DLD1 (cell line): ENCODE data around the gene GCGR.

Source experiments
- in situ Hi-C: cut with HindIII; loops from 2 replicates; pipeline ENCODE4 v1.10.0; 2017; ENCODE audit warnings: low sequenced_read_pairs

GCGR gene

DNA sequence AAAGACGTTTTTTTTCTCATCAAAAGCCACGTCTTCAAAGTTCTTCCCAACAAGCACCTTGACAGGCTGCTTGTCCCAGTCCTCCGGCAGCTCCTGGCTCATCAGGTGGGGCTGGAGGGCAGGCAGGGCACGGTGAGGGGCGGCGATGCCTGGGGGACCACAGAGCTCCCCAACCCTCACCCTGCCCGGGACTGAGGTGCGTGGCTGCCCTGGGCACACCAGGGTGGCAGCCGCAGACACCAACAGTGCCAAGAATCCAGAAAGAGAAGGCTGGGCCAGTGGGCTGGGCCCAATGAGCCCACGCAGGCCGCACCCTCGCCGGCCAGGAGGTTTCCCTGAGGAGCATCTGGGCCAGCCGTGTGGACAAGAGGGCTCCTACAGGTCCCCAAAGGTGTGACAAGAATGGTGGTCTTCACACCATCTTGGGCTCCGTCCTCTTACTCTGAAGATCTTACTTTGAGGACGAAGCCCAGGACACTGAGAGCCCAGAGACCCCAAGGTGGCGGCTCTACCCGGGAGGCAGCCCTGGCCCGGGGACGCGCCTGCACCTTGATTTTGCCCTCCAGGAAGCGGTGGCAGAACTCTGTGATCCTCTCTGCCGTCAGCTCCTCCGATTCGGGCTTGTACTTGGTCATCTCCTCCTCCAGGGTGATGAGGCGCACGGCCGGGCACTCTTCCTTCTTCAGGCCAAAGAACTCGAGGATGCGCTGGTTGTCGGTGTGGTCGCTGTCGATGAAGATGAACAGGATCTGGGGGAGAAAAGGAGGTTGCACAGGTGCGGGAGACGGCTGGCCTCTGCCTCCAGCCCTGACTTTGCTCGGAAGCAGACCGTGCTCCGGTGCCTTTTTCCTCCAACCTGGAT lies 42.2 kb downstream of the GCGR start:
- in situ Hi-C loops = no loop called here

DNA sequence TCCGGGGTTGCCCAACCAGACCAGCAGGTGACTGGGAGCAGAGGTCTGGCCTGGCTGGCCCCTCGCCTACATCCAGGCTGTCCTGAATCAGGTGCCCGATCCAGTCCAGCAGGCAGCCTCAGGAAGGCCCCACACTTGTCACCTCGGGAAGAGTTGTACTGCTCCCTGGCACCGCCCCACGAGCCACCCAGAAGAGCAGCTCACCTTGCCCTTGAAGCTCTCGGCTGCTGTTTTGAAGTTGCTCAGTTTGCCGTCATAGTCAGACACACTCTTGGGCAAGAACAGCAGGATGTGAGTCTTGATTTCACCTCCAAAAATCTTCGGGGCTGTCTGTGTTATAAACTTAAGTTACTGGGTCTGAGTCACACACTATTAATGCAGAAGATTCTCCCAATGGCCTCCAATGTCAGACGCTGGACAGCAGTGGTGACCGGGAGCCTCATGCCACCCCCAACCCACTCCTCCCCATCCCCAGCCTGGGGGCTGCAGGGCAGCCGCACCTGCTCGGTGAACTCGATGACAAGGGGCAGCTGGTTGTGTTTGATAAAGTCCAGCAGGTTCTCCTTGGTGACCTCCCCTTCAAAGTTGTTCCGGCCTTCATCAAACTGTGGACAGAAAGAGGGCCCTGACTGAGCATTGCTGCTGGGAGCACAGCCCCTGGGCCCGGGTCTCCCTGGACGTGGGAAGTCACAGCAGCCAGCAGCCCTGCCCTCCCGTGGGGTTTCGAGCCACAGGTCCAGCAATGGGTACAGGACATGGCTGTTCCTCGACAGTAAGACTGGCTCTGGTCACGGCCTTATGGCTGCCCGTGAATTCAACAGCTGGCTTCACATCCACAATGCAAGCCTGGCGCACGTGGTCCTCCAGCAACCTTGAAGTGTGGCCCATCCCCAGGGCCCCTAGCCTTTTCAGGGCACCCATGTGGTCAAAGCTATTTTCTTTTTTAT lies 43.1 kb downstream of the GCGR start:
- in situ Hi-C loops = no loop called here

DNA sequence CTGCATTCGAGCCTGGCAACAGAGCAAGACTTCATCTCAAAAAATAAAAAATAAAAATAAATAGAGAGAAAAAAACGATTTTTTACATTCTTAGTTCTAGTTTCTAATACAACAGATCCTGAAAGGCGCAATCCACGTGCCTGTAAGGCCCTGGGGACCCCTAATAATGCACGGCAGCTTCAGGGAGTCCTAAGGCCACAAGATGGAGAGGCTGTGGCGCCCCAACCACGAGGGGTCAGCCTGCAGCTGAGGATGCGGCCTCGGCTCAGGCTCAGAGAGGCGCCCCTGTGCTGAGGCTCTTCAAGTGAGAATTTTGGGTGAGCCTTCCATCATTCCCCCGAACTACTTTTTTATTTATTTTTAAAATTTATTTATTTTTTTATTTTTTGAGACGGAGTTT lies 45.5 kb downstream of the GCGR start:
- in situ Hi-C loops = no loop called here

DNA sequence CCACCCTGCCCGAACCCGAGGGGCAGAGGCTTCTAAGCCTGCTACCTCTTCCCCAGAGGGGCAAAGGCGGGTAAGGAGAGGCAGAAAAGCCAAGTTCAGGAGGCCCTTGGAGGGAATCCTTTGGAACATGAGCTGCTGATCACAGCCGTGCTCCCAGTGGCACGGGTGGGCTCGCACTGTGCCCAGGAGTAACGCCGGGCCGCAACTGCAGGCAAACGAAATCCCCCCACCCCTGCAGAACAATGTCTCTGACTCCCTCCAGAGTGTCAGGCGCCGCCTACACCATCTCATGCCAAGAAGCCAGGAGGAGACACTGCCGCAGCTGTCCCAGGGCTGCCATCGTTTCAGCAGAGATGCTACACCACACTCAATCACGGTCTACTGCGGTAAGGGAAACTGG lies 47.5 kb downstream of the GCGR start:
- in situ Hi-C loops = no loop called here

DNA sequence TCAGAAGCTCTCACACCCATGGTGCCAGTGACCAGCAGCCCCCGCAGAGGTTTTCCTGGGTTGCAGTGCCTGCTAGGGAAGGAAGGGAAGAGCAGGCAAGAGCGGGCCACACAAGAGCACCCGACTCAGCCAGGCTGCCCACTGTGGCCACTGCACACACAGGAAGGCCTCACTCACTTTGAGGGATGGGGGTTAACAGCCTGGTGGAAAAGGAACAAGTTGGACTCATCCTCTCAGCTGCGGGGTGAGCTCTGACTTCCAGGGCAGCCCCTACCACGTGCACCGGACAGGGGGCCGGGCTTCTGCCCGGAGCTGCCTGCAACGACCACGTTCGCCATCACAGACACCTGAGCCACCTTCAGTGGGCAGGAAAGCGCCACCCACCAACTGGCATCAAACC lies 48.3 kb downstream of the GCGR start:
- in situ Hi-C loops = no loop called here

DNA sequence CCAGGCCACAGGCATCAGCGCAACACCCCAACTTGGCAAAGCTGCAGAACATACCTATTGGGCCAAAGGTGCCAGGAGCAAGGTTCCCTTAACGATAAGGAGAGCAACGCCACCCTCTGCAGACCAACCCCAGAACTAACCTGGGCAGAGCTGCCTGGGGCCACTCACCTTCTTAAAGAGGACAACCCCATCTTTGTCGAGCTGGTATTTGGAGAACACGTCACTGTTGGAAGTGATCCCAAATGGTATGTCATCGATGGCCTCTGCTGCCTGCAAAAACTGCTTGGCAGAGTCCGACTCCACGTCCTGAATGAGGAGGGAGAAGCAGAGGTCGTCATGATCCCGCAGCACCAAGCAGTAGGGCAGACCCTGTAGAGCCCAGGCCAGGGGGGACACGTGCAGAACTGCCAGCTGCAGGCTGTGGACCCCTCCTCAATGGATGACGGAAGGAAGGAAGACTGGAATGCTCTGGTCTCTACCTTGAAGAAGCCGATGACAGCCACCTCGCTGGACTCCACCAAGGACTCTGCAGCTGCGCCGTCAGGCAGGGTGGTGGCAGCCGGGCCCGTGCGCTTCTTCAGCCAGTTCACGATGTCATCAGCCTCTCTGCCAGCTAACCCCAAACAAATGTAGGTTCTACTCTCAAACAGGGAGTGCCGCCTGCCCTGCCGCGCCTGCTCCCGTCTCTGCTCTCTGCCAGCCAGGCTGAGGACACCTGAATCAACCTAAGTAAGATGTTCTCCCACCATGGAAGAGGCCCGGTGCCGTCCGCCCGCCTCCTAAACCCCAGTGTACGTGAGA lies 51.2 kb downstream of the GCGR start:
- in situ Hi-C loops = no loop called here

DNA sequence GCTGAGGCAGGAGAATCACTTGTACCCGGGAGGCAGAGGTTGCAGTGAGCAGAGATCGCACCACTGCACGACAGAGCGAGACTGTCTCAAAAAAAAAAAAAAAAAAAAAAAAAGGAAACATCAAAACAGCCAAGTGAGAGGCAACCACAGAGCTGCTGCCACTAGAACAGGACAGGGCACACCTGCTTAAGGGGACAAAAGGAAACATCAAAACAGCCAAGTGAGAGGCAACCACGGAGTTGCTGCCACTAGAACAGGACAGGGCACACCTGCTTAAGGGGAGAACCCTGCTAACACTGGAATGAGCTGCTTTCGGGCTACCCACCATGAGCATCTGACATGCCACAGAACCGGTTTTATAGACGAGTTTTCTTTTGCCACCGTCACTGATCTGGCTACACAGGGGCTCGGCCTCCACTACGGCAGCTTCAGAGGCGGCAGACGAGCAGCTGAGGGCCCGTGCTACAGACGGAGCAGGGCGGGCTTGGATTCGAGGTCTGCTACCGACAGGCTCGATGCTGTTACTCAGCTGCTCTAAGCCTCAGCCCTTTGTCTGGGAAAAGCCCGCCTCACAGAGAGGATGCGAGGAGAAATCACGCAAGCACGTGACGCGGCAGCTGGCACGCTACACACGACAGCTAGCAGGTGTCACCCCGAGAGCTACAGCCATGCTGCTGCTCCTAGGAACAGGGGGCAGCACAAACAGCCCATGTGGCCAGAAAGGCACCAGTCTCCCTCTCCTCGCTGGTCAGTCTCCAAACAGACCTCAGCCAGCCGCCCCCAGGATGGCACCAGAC lies 54.4 kb downstream of the GCGR start:
- in situ Hi-C loops = no loop called here

DNA sequence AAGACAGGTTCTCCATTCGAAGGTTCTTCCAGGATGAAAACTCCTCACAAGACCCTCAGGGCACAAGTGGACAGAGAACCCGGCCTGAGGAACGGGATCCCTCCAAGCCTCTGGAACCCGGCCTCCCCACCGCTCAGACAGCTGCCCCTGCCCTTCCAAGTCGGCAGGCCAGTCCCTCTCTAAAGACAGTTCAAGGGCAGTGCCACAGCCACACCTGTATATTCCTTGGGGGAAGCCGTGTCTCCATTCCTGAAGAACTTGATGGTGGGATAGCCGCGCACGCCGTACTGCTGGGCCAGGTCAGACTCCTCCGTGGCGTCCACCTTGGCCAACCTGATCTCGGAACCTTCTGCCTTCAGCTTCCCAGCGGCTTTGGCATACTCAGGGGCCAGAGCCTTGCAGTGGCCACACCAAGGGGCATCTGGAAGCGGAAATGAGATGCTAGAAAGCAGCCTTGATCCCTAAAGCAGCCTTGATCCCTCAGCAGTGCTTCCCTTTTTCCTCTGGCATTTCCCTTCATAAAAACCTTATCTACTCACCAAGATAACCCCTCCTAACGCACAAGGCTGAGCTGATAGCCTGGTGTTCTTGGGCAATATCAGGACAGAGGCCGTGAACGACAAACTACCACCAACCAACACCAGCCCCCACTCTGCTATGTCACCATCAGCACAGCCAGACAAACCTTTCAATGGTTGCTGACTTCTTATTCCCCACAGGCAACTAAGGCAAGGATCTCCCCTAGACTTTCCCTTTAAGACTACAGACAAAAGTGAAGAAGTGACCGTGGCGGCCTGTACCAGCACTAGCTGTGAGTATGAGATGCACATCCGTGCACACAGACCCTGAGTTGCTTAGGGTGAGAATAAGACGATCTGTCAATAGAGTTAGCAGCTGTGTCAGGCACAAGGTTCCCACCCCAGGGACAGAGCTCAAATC lies 55.3 kb downstream of the GCGR start:
- in situ Hi-C loops = no loop called here

DNA sequence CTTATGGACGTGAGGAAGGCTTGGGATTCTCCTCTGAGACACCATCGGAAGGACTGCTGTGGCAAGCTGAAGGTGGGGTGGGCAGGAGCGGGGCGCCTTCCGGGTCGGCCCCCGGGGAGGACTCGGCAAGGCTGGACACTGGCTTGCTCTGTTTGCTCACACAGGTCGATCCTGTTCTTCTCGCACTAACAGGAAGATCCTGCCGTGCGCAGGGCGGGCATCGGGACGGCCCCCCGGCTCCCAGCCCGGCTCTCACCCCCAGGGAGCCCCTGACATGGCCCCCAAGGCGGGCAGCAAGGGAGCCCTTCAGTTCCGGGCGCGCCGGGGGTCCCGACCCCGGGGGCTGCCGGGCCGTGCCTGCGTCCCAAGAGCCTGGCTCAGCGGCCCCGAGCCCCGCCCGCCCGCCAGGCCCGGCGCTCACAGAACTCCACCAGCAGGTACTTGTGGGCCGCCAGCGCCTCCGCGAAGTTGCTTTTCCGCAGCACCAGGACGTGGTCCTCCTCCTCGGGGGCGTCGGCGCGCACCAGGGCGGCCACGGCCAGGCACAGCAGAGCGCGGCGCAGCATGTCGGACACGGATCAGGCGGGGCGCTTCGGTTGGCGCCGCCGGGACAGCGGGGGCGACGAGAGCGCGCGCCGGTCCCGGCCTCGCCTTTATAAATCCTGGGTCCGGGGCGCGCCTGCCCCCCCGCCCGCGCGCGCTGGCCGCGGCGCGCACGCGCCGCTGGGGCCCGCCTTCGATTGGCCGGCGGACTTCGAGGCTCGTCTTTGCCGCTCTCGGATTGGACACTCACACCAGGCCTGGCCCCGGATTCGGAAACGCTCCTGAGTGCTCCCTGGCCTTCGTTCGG lies 56.2 kb downstream of the GCGR start, which contains the start of gene P4HB:
Gene P4HB, minus strand, starts transcription at position 630 of the 850 bp plus-strand sequence. Its CDS starts 64 bp downstream, at position 566.
- in situ Hi-C loops = no loop called here

DNA sequence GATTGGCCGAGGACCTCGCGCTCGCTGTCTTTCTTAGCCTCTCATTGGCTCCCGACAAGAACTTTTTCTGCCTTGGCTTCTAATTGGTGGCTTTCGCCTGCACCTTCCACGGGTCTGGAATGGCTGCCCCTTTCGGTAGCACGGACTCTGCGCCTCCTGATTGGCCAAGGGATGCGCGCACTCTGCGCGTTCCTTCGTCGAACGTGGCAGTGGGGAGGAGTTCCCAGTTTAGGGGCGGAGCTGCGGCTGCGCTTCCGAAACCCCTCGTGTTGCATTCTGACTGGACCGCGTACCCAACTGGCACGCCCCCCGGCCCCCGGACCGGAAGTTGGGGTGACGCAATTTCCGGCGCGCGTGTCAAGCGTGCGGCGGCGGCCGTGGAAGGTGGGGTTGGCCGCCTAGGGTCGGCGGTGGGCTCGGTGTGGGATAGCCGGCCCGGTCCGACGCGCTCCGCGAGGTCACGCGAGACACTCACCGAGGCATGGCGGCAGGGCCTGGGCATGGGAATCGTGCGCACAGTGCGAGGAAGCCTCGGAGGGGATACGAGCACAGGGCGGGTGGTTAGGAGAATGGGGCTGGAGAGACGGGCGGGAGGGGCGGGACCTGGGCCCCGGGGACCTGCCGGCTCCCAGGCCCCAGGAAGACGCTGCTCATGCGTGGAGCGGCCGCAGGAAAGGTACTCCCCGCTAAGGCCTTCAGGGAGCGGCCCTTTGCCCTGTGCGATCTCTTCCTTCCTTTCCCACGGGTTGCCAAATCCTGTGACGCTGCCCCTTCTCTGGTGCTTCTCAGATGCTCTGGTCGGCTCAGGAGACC lies 57.0 kb downstream of the GCGR start:
- in situ Hi-C loops = no loop called here

DNA sequence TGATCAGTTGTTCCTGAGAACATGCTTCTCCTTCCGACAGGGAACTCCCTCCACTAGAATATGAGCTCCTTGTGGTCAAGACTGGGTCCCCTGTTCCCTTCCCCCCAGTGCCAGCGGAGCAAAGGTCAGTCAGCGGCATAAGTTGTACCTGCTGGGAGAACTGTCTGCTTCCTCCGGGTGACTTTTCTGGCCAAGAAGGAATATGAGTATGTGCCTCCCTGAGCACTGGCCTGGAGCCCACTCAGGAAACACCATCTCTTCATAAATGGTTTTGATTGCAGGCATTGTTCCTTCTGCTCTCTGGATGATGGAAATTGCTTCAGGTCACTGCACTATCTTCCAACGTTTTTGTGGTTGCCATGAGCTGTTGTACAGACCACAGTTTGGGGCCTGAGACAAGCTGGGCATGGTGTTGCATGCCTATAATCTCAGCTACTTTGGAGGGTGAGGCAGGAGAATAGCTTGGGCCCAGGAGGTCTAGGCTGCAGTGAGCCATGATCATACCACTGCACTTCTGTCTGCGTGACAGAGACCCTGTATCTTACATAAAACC lies 59.2 kb downstream of the GCGR start:
- in situ Hi-C loops = no loop called here
